GM12873 (cell line): ENCODE measurements around the gene LYAR.

Experiments used
- CTCF ChIP-seq: IDR thresholded peaks from 2 replicates; pipeline ENCODE4 v1.5.1; 2012; ENCODE audit warnings: low read depth, mild to moderate bottlenecking, moderate library complexity, low read length, control low read depth; ENCODE audit not compliant: insufficient read depth; ENCODE audit errors: missing control alignments

Gene LYAR

DNA sequence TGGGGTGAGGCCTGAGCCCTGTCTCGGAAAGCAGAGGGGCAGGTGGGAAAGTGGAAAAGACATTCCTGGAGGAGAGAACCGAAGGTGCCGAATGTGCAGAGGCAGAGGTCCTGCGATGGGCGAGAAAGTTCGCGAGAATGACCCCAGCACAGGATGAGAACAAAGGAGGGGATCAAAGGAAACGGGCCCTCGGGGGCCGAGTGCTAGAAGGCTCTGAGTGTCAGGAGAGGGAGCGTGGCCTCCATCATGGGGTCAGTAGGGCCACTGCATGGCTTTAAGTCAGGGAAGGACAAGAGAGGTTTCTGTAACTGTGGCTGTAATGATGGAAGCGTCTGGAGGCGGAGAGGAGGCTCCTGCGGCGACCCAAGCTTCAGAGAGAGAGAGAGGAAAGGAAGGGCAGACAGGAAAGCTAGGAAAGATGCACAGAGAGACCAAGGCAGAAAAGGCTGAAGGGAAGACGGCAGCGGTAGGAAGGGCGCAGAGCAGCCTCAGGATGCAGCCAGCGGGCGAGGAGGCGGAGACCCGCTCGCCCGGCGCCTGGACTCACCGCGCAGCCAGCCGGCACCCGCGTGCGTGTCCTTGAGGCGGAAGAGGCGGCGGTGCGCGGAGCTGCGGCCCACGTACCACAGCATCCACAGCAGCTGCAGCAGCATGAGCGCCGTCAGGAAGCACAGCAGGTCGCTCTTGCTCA is 63.9 kb downstream of the LYAR start:
- TF ChIP-seq CTCF = no peak
